ENCODE measurements around the gene JADE2. TPM values are rescaled to one million over a fixed set of nuclear protein-coding genes. Genes with fewer than 3 reads are reported as not detected.

JADE2 gene
- total RNA-seq, 1 donor from 2014 or later: 16.8 TPM

DNA sequence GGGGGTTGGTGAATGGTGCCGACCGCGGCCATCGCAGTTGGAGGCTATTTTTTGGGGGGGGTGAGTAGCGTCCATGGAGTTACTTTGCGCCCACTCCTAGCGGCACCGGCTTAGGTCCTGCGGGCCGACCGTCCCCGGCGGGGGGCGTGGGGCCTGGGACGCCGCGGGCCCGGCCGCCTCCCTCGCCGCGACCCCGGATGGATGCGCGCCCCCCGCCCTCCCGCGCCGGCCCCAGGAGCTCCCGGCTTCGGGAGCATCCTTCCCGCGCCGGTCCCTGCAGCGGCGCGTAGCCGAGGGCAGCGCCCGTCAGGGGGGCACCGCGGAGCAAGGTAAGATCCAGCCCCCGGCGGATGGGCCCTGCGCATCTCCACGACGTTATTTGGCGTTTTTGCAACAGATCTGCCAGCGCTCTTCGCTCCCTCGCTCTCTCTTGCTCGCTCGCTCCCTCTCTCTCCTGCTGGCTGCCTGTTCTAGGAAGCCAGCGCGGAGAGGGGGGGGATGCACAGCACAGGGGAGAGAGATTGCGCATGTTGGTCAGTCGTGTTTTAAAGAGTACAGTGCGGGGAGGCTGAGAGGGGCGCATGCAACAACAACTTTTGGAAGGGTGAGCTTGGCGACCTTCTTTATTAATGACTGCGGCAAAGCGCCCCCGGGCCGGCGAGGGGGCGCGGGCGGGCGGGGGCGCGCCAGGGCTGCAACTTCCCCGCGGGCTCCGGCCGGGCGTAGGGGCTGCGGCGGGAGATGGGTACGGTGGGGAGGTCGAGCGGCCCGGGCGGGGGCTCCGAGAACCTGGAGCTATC is 413 bp downstream of the JADE2 start:
- Mint-ChIP-seq H3K27ac (ENCODE audit: unreplicated experiment) (peak overlapping the region; percentile 95), H3K36me3 (ENCODE audit: low read depth) (no peaks in the 10 kb centered on the region), H3K4me3 (ENCODE audit: unreplicated experiment) (peak overlapping the region; percentile 93), H3K27me3 (ENCODE audit: low read depth) (peaks cover 6% of the 10 kb centered on the region), H3K4me1 (ENCODE audit: low read depth) (peaks cover 29% of the 10 kb centered on the region), H3K9me3 (ENCODE audit: low read depth) (no peaks in the 10 kb centered on the region)
- DNase-seq (ENCODE audit: low spot score): no peak
- TF ChIP-seq, protein P1, sequence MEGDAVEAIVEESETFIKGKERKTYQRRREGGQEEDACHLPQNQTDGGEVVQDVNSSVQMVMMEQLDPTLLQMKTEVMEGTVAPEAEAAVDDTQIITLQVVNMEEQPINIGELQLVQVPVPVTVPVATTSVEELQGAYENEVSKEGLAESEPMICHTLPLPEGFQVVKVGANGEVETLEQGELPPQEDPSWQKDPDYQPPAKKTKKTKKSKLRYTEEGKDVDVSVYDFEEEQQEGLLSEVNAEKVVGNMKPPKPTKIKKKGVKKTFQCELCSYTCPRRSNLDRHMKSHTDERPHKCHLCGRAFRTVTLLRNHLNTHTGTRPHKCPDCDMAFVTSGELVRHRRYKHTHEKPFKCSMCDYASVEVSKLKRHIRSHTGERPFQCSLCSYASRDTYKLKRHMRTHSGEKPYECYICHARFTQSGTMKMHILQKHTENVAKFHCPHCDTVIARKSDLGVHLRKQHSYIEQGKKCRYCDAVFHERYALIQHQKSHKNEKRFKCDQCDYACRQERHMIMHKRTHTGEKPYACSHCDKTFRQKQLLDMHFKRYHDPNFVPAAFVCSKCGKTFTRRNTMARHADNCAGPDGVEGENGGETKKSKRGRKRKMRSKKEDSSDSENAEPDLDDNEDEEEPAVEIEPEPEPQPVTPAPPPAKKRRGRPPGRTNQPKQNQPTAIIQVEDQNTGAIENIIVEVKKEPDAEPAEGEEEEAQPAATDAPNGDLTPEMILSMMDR (IDR thresholded peaks at IDR 0.05): no peak

- TF ChIP-seq, protein P1 (IDR thresholded peaks at IDR 0.05): peak; percentile 67
- peaks cover 2% of the 10 kb centered on the region for H3K27me3 Mint-ChIP-seq (ENCODE audit: low read depth)
- peak overlapping the region; percentile 74 for H3K27ac Mint-ChIP-seq (ENCODE audit: unreplicated experiment)
- H3K4me1 Mint-ChIP-seq (ENCODE audit: low read depth): peaks cover 33% of the 10 kb centered on the region
- DNase-seq (ENCODE audit: low spot score): no peak
- peak overlapping the region; percentile 93 for H3K4me3 Mint-ChIP-seq (ENCODE audit: unreplicated experiment)
- H3K36me3 Mint-ChIP-seq (ENCODE audit: low read depth): no peaks in the 10 kb centered on the region
- no peaks in the 10 kb centered on the region for H3K9me3 Mint-ChIP-seq (ENCODE audit: low read depth)
These were observed 1.1 kb downstream of the JADE2 start for GRCh38 chr5:134526483-134527155.

GRCh38 chr5:134527156-134527960 is 1.9 kb downstream of the JADE2 start:
- Mint-ChIP-seq H3K4me3 (ENCODE audit: unreplicated experiment) (peak overlapping the region; percentile 93), H3K27ac (ENCODE audit: unreplicated experiment) (peak overlapping the region; percentile 95), H3K27me3 (ENCODE audit: low read depth) (no peaks in the 10 kb centered on the region), H3K36me3 (ENCODE audit: low read depth) (no peaks in the 10 kb centered on the region), H3K9me3 (ENCODE audit: low read depth) (no peaks in the 10 kb centered on the region), H3K4me1 (ENCODE audit: low read depth) (peaks cover 38% of the 10 kb centered on the region)
- TF ChIP-seq, protein P1 (IDR thresholded peaks at IDR 0.05): peak; percentile 81
- no peak for DNase-seq (ENCODE audit: low spot score)

GRCh38 chr5:134527961-134528424 is 2.5 kb downstream of the JADE2 start:
- peak overlapping the region; percentile 93 for H3K4me3 Mint-ChIP-seq (ENCODE audit: unreplicated experiment)
- TF ChIP-seq, protein P1 (IDR thresholded peaks at IDR 0.05): no peak
- H3K36me3 Mint-ChIP-seq (ENCODE audit: low read depth): no peaks in the 10 kb centered on the region
- no peak for DNase-seq (ENCODE audit: low spot score)
- H3K4me1 Mint-ChIP-seq (ENCODE audit: low read depth): peaks cover 41% of the 10 kb centered on the region
- H3K9me3 Mint-ChIP-seq (ENCODE audit: low read depth): no peaks in the 10 kb centered on the region
- H3K27ac Mint-ChIP-seq (ENCODE audit: unreplicated experiment): peak overlapping the region; percentile 95
- H3K27me3 Mint-ChIP-seq (ENCODE audit: low read depth): no peaks in the 10 kb centered on the region

GRCh38 chr5:134528556-134528955 is 3.1 kb downstream of the JADE2 start:
- no peak overlapping the region for H3K4me3 Mint-ChIP-seq (ENCODE audit: unreplicated experiment)
- DNase-seq (ENCODE audit: low spot score): no peak
- H3K4me1 Mint-ChIP-seq (ENCODE audit: low read depth): peaks cover 46% of the 10 kb centered on the region
- H3K36me3 Mint-ChIP-seq (ENCODE audit: low read depth): no peaks in the 10 kb centered on the region
- H3K27me3 Mint-ChIP-seq (ENCODE audit: low read depth): no peaks in the 10 kb centered on the region
- no peaks in the 10 kb centered on the region for H3K9me3 Mint-ChIP-seq (ENCODE audit: low read depth)
- TF ChIP-seq, protein P1 (IDR thresholded peaks at IDR 0.05): no peak
- no peak overlapping the region for H3K27ac Mint-ChIP-seq (ENCODE audit: unreplicated experiment)

Data from chondrocyte (in vitro differentiated cells).